HG03139 (cell line): Measurements from ENCODE around the gene ANTXRL.
"Not testable (repeated sequence)": the region's sequence is repeated elsewhere in the genome, so short reads cannot be mapped to it uniquely, and the experiment has no call there.

Experiments
- ATAC-seq: cut with Tn5 transposase; IDR thresholded peaks from one replicate; pipeline ENCODE4 v1.9.1; 2021; ENCODE audit not compliant: unreplicated experiment

ANTXRL gene

GRCh38 chr10:46327685-46328084 is 40.9 kb downstream of the ANTXRL start:
- no peak for ATAC-seq

DNA sequence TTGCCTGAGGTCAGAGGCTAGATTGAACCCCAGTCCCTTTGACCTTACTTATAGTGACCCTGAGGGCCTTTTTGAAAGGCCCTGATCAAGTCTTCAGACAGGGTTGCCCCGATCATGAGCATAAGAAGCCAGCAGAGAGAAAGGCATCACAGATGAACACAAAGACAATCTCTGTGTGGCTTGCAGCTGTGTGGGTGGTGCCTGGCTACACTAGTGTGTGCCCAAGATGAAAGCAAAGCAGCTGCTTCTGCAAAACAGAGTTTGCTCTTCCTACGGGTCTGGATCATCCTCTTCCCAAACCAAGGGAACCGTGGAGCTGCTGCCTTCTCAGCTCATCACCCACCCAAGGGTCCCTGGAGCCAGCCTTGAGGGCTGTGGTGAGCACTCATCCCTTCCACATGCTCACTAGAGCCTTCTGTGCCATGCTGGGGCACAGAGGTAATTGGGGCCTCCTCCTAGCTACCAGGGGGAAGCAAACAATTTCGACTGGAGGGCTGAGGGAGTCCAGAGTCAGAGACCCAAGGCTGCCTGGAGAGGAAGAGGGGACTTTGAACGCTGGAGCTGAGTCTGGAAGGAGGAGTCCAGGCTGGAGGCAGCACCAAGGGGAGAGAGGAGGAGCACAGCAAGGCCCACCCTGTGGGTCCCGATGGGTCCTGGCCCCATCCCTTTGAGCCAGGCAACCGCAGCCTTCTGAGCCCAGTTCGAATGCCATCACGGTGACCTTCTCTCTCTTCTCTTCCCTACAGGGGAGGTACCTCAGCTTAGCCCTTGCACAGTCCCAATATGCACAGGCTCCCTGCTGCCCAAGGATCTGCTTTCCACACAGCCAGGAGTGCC is 42.3 kb downstream of the ANTXRL start:
- ATAC-seq: no peak

DNA sequence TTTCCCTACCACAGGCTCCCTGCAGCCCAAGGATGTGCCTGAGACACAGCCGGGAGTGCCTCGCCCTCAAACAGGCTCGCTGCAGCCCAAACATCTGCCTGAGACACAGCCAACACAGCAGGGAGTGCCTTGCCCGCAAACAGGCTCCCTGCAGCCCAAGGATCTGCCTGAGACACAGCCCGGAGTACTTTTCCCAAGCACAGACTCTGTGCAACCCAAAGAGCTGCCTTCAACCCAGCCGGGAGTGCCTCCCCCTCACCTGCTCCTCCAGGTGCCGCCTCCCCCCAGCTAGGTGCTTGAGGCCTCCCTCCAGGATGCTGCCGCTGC is 42.9 kb downstream of the ANTXRL start:
- no peak for ATAC-seq

DNA sequence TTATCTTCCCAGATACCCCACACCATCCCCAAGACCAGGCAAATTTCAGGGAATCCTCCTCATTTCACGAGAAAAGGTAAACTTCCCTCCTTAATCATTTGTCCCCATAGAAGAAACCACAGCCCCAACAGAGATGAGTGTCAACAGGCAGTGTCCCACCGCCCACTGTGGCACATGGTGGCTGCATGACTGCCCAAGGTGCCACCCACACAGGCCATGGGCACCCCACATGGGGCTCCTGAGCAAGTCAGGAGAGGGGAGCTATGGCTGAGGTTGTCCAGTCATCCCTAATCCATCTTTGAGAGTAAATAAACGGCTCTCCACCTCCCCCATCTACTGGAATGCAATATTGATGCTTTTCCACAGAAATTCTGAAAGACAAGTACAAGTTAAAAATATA is 44.1 kb downstream of the ANTXRL start:
- no peak for ATAC-seq

- not testable (repeated sequence) for ATAC-seq
Observed at GRCh38 chr10:46365484-46365883, 78.7 kb downstream of the ANTXRL start.

- not testable (repeated sequence) for ATAC-seq
Observed at GRCh38 chr10:46367209-46367608, 80.4 kb downstream of the ANTXRL start.

GRCh38 chr10:46367666-46368240 is 81.0 kb downstream of the ANTXRL start:
- not testable (repeated sequence) for ATAC-seq

GRCh38 chr10:46368956-46369355 is 82.2 kb downstream of the ANTXRL start:
- ATAC-seq: not testable (repeated sequence)

GRCh38 chr10:46374410-46374809 is 87.6 kb downstream of the ANTXRL start:
- not testable (repeated sequence) for ATAC-seq

DNA sequence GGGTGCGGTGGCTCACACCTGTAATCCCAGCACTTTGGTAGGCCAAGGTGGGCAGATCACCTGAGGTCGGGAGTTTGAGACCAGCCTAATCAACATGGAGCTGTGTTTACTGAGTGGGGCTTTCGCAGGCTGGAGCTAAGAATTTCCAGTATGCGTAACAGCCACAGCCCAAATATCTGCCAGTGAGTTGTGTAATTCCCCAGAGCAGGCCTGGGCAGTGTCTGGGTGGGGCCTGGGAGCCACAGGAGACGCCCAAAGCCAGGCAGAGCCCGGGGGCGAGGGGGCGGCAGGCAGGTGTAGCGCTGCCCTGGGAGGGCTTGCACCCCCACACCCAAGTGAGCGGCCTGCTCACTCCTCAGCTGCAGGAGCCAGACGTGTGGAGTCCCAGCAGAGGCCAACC is 88.6 kb downstream of the ANTXRL start, which contains the start of gene ANXA8L1:
Gene ANXA8L1, plus strand, starts transcription at position 371 of the 400 bp plus-strand sequence. CDS start 76 bp downstream, outside the sequence.
- ATAC-seq: not testable (repeated sequence)

DNA sequence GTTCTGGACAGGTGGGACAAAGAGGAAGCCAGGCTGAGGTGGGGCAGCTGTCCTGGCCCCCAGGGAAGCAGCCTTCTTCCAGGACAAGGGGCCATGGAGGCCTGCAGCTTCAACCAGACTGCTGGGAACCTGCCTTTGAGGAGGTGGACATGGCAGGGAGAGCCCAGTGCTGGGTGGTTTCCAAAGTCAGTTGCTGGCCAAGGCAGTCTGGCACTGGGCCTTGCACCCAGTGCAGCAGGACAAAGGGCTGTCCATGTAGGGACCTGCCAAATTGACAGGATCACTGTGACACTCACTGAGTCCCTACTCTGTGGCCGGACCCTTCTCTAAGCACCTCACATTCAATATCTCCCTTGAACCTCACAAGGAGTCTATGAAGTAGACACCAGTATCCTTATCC is 90.2 kb downstream of the ANTXRL start:
- ATAC-seq: not testable (repeated sequence)

DNA sequence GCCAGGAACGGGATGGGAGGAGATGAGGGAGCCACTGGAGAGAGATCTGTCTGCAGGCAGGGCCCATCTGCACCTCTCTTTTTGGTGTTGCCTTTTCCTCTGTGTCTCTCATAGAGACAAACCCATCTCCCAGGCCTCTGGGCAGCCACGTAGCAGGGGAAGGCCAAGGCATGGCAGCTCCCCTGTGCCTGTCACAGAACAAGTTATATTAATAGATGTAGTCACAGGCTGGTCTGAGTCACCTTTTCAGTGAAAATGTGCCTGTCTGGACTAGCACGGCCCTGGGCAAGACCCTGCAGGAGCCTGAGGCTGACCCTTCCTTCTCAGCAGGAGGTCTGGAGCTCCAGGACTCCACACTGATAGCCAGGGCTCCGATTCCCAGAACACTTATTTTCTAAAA is 90.9 kb downstream of the ANTXRL start:
- not testable (repeated sequence) for ATAC-seq

- not testable (repeated sequence) for ATAC-seq
Observed at GRCh38 chr10:46378108-46378507, 91.3 kb downstream of the ANTXRL start.

GRCh38 chr10:46379233-46379848 is 92.5 kb downstream of the ANTXRL start:
- ATAC-seq: not testable (repeated sequence)
